Sigmoid colon (tissue), 7 donors: ENCODE measurements around the gene C18orf63. TPM values are rescaled to one million over a fixed set of nuclear protein-coding genes. Genes with fewer than 3 reads are reported as not detected.

Experiments used
- DNase-seq: peaks from one replicate; pipeline ENCODE4 v3.0.0-alpha.2; 2019
- H3K27ac ChIP-seq, 4 donors: fragments of 200-600 bp; sonication (generic); one replicate each; pipeline ENCODE4 v1.5.1; 2016 to 2019; ENCODE audit warnings: mild to moderate bottlenecking in 1 of 4
- H3K27me3 ChIP-seq, 3 donors: fragments of 200-600 bp; sonication (generic); one replicate each; pipeline ENCODE4 v1.5.1; 2019; ENCODE audit warnings: mild to moderate bottlenecking in 1 of 3
- H3K36me3 ChIP-seq, 4 donors: fragments of 200-600 bp; sonication (generic); one replicate each; pipeline ENCODE4 v1.5.1; 2016 to 2019
- H3K4me1 ChIP-seq, 4 donors: fragments of 200-600 bp; sonication (generic); one replicate each; pipeline ENCODE4 v1.5.1; 2017 to 2019
- H3K4me3 ChIP-seq, 4 donors: fragments of 200-600 bp; sonication (generic); one replicate each; pipeline ENCODE4 v1.5.1; 2017 to 2019; ENCODE audit warnings: mild to moderate bottlenecking in 2 of 4, moderate library complexity in 1 of 4
- H3K9me3 ChIP-seq, 4 donors: fragments of 200-600 bp in 3 of 4; sonication (generic) in 3 of 4; one replicate each; pipeline versions ENCODE4 v1.5.1 to v1.6.1; 2013 to 2019
- CTCF ChIP-seq, 4 experiments: fragments of 450-650 bp in 3 of 4; fragments of 200-600 bp in 1 of 4; IDR thresholded peaks; one replicate each; pipeline ENCODE4 v1.5.1; 2016 to 2019; ENCODE audit warnings: antibody characterized with exemption in 4 of 4, mild to moderate bottlenecking in 3 of 4, moderate library complexity in 2 of 4
- EP300 ChIP-seq, 4 donors: sonication (generic); formaldehyde crosslinking; IDR thresholded peaks; one replicate each; pipeline ENCODE4 v1.6.1; 2017; ENCODE audit warnings: antibody characterized with exemption in 4 of 4
- POLR2A ChIP-seq, 2 donors: fragments of 450-650 bp; IDR thresholded peaks; one replicate each; pipeline ENCODE4 v1.6.1; 2016; ENCODE audit warnings: antibody characterized with exemption in 2 of 2, mild to moderate bottlenecking in 2 of 2, moderate library complexity in 2 of 2
- POLR2AphosphoS5 ChIP-seq, 4 donors: sonication (generic); formaldehyde crosslinking; IDR thresholded peaks; one replicate each; pipeline ENCODE4 v1.6.1; 2017; ENCODE audit warnings: antibody characterized with exemption in 4 of 4
- WGBS, 2 donors: extraction: QIAGEN DNeasy Blood & Tissue Kit; methylation state at CpG; one replicate each; pipeline ENCODE4 v1.1.7; 2013; 5-methylcytosine and 5-hydroxymethylcytosine counted together
- intact Hi-C: fragments of 100-400 bp; cut with DNase I; formaldehyde crosslinking; loops from one replicate; pipeline ENCODE4 v1.15.1; 2023
- polyA plus RNA-seq, 3 donors: library from polyadenylated mRNA; stranded (reverse); fragments of 200-250 nt; gene quantifications; one replicate each; pipeline ENCODE4 v1.2.3, GENCODE V29; 2013
- total RNA-seq, 4 donors: library from RNA; depleted of rRNA; stranded (reverse); fragments of >200 nt; gene quantifications; one replicate each; pipeline ENCODE4 v1.1.0, GENCODE V29; 2016
- donor health status: healthy with polysubstance abuse.
- donor health status: Bipolar disorder and iron deficiency.
- donor health status: healthy.

Gene C18orf63
- total and polyA plus RNA-seq, 7 donors: not detected

- Histone ChIP-seq H3K36me3 (peaks cover 0 to 3% (median 0%) of the 10 kb centered on the region in 4 donors), H3K9me3 (no peaks in the 10 kb centered on the region), H3K27ac (peak overlapping the region; percentile 65 to 88 (median 84)), H3K4me1 (peaks cover 0 to 85% (median 77%) of the 10 kb centered on the region in 4 donors), H3K4me3 (no peak overlapping the region), H3K27me3 (no peaks in the 10 kb centered on the region)
- 22 to 44% methylated on average over 12 of the region's 12 CpGs for WGBS, 2 donors
- no peak for TF ChIP-seq CTCF (IDR thresholded peaks at IDR 0.05)
- TF ChIP-seq POLR2AphosphoS5 (IDR thresholded peaks at IDR 0.05): no peak
- no peak for TF ChIP-seq EP300 (IDR thresholded peaks at IDR 0.05)
- TF ChIP-seq POLR2A (IDR thresholded peaks at IDR 0.05): no peak
- intact Hi-C loops: loop anchor here (2.0 kb wide), 1 partner anchor 25 kb away; no protein-coding TSS in a partner anchor
- peak; percentile 76 for DNase-seq
Observed at GRCh38 chr18:74281980-74282754, 33.5 kb upstream of the C18orf63 start.

GRCh38 chr18:74282755-74283554 is 32.7 kb upstream of the C18orf63 start:
- TF ChIP-seq POLR2AphosphoS5 (IDR thresholded peaks at IDR 0.05) (no peak), EP300 (IDR thresholded peaks at IDR 0.05) (no peak), POLR2A (IDR thresholded peaks at IDR 0.05) (no peak), CTCF (IDR thresholded peaks at IDR 0.05) (no peak)
- WGBS, 2 donors: 73 to 74% methylated on average over 10 of the region's 10 CpGs
- intact Hi-C loops: loop anchor here (2.0 kb wide), 1 partner anchor 26 kb away; no protein-coding TSS in a partner anchor

GRCh38 chr18:74283646-74284045 is 32.0 kb upstream of the C18orf63 start:
- no peak for DNase-seq
- H3K4me1 ChIP-seq: peaks cover 0 to 85% (median 80%) of the 10 kb centered on the region in 4 donors
- TF ChIP-seq POLR2A (IDR thresholded peaks at IDR 0.05) (no peak), POLR2AphosphoS5 (IDR thresholded peaks at IDR 0.05) (no peak), CTCF (IDR thresholded peaks at IDR 0.05) (no peak), EP300 (IDR thresholded peaks at IDR 0.05) (no peak)
- H3K4me3 ChIP-seq: no peak overlapping the region
- no peaks in the 10 kb centered on the region for H3K9me3 ChIP-seq
- intact Hi-C loops: loop anchor here (1.0 to 2.0 kb wide), 2 partner anchors 27 to 49 kb away; no protein-coding TSS in a partner anchor
- peaks cover 0 to 3% (median 0%) of the 10 kb centered on the region in 4 donors for H3K36me3 ChIP-seq
- WGBS, 2 donors: 86 to 94% methylated on average over 10 of the region's 10 CpGs
- no peaks in the 10 kb centered on the region for H3K27me3 ChIP-seq
- H3K27ac ChIP-seq: peak overlapping the region; percentile 76 to 88 (median 84)

More at GRCh38 chr18:74282755-74283554, 32.7 kb upstream of the C18orf63 start:
- no peaks in the 10 kb centered on the region for H3K9me3 ChIP-seq
- H3K27ac ChIP-seq: peak overlapping the region; percentile 76 to 88 (median 84)
- no peak for DNase-seq
- no peak overlapping the region for H3K4me3 ChIP-seq
- peaks cover 0 to 3% (median 0%) of the 10 kb centered on the region in 4 donors for H3K36me3 ChIP-seq
- peaks cover 0 to 85% (median 80%) of the 10 kb centered on the region in 4 donors for H3K4me1 ChIP-seq
- no peaks in the 10 kb centered on the region for H3K27me3 ChIP-seq

- intact Hi-C loops: loop anchor here (1.0 kb wide), 1 partner anchor 50 kb away; no protein-coding TSS in a partner anchor
- peak; percentile 69 to 93 (median 82) for TF ChIP-seq POLR2AphosphoS5 (IDR thresholded peaks at IDR 0.05)
- TF ChIP-seq CTCF (IDR thresholded peaks at IDR 0.05): no peak
- no peak for TF ChIP-seq POLR2A (IDR thresholded peaks at IDR 0.05)
- TF ChIP-seq EP300 (IDR thresholded peaks at IDR 0.05): peak in 3 of 4 donors; percentile 3 to 59 (median 59)
- Histone ChIP-seq H3K27me3 (no peaks in the 10 kb centered on the region), H3K4me3 (peak overlapping the region in 2 of 4 donors; percentile 6 to 22), H3K36me3 (no peaks in the 10 kb centered on the region), H3K4me1 (peaks cover 0 to 88% (median 85%) of the 10 kb centered on the region in 4 donors), H3K27ac (peak overlapping the region; percentile 76 to 88 (median 84)), H3K9me3 (no peaks in the 10 kb centered on the region)
- 52 to 61% methylated on average over 11 of the region's 11 CpGs for WGBS, 2 donors
- DNase-seq: peak; percentile 79
Observed at GRCh38 chr18:74284191-74284979, 31.3 kb upstream of the C18orf63 start.
